ENCODE results near the gene TMEM170A.

The TMEM170A gene

GRCh38 chr16:75402159-75402820 is 62.2 kb downstream of the TMEM170A start:
- no peak for DNase-seq (ENCODE audit: low read depth in 3 of 3, low spot score in 1 of 3)

GRCh38 chr16:75401691-75402090 is 62.8 kb downstream of the TMEM170A start:
- no peak for DNase-seq (ENCODE audit: low read depth in 3 of 3, low spot score in 1 of 3)

GRCh38 chr16:75398333-75398732 is 66.2 kb downstream of the TMEM170A start:
- no peak for DNase-seq (ENCODE audit: low read depth in 3 of 3, low spot score in 1 of 3)

- no peak for DNase-seq (ENCODE audit: low read depth in 3 of 3, low spot score in 1 of 3)
Observed at GRCh38 chr16:75394941-75395340, 69.5 kb downstream of the TMEM170A start.
